ENCODE results near the gene RREB1. TPM values are rescaled to one million over a fixed set of nuclear protein-coding genes. Genes with fewer than 3 reads are reported as not detected.

Gene RREB1
- 10 to 100 TPM; 18.7 to 19.7 TPM for total RNA-seq

GRCh38 chr6:7107578-7108195 lies at the start of gene RREB1:
Gene RREB1 (plus strand): TSS chr6:7107961. CDS start chr6:7181912, 73,951 bp downstream.
- CTCF ChIA-PET, result interaction anchor here (1.7 to 1.8 kb wide), 2 partner anchors 22 to 29 kb away, joined by 4 read pairs; no protein-coding TSS in a partner anchor
- POLR2A ChIA-PET, result interaction anchor here (0.6 to 3.2 kb wide), 10 partner anchors 9 to 425 kb away, joined by 3 to 17 read pairs (median 5); no protein-coding TSS in a partner anchor
- peak; percentile 56 for ATAC-seq
- H3K27me3 Mint-ChIP-seq, result no peaks in the 10 kb centered on the region
- no peaks in the 10 kb centered on the region for H3K9me3 Mint-ChIP-seq
- peaks cover 6% of the 10 kb centered on the region for H3K36me3 Mint-ChIP-seq (ENCODE audit: low read depth)
- DNase-seq, result peak; percentile 74
- H3K27ac Mint-ChIP-seq, result peak within 1 kb of the TSS; percentile 97
- peaks cover 35% of the 10 kb centered on the region for H3K4me1 Mint-ChIP-seq (ENCODE audit: low read depth)
- no peak for TF ChIP-seq CTCF (IDR thresholded peaks at IDR 0.05)
- H3K4me3 Mint-ChIP-seq, result peak within 1 kb of the TSS; percentile 83
- intact Hi-C loops (cut with micrococcal nuclease), result loop anchor here (2.0 kb wide), 1 partner anchor 29 kb away; no protein-coding TSS in a partner anchor

GRCh38 chr6:7058250-7058923 lies 49.4 kb upstream of the RREB1 start:
- ChIA-PET CTCF (interaction anchor here (0.8 to 1.2 kb wide), 5 partner anchors 9 to 382 kb away, joined by 3 to 4 read pairs (median 3); no protein-coding TSS in a partner anchor), POLR2A (interaction anchor here (0.6 to 1.1 kb wide), 5 partner anchors 12 to 181 kb away, joined by 3 to 4 read pairs (median 3); no protein-coding TSS in a partner anchor)
- Mint-ChIP-seq H3K9me3 (no peaks in the 10 kb centered on the region), H3K4me1 (ENCODE audit: low read depth) (peaks cover 15% of the 10 kb centered on the region), H3K27ac (peak overlapping the region; percentile 18), H3K27me3 (no peaks in the 10 kb centered on the region), H3K4me3 (no peak overlapping the region), H3K36me3 (ENCODE audit: low read depth) (no peaks in the 10 kb centered on the region)
- ATAC-seq, result peak; percentile 92
- TF ChIP-seq CTCF (IDR thresholded peaks at IDR 0.05), result no peak
- peak; percentile 62 for DNase-seq
- intact Hi-C loops (cut with micrococcal nuclease), result no loop called here

GRCh38 chr6:7060769-7061516 lies 46.8 kb upstream of the RREB1 start:
- H3K4me3 Mint-ChIP-seq, result no peak overlapping the region
- no peaks in the 10 kb centered on the region for H3K36me3 Mint-ChIP-seq (ENCODE audit: low read depth)
- peaks cover 15% of the 10 kb centered on the region for H3K4me1 Mint-ChIP-seq (ENCODE audit: low read depth)
- ATAC-seq, result no peak
- no peak for TF ChIP-seq CTCF (IDR thresholded peaks at IDR 0.05)
- DNase-seq, result no peak
- no peak overlapping the region for H3K27ac Mint-ChIP-seq
- ChIA-PET CTCF (interaction anchor here (1.8 kb wide), 1 partner anchor 183 kb away, joined by 5 read pairs; no protein-coding TSS in a partner anchor), POLR2A (no interaction called here)
- H3K27me3 Mint-ChIP-seq, result no peaks in the 10 kb centered on the region
- intact Hi-C loops (cut with micrococcal nuclease), result no loop called here
- no peaks in the 10 kb centered on the region for H3K9me3 Mint-ChIP-seq

GRCh38 chr6:7062451-7063162 lies 45.2 kb upstream of the RREB1 start:
- no peak for TF ChIP-seq CTCF (IDR thresholded peaks at IDR 0.05)
- no peak for ATAC-seq
- POLR2A ChIA-PET, result no interaction called here
- Mint-ChIP-seq H3K27me3 (no peaks in the 10 kb centered on the region), H3K36me3 (ENCODE audit: low read depth) (no peaks in the 10 kb centered on the region), H3K4me3 (no peak overlapping the region), H3K27ac (no peak overlapping the region), H3K4me1 (ENCODE audit: low read depth) (peaks cover 7% of the 10 kb centered on the region), H3K9me3 (no peaks in the 10 kb centered on the region)
- intact Hi-C loops (cut with micrococcal nuclease), result no loop called here
- CTCF ChIA-PET, result interaction anchor here (0.9 to 1.8 kb wide), 2 partner anchors 11 to 181 kb away, joined by 3 to 5 read pairs; no protein-coding TSS in a partner anchor
- DNase-seq, result no peak
